Small intestine (tissue), 7 donors: ENCODE measurements around the gene POLDIP2. TPM values are rescaled to one million over a fixed set of nuclear protein-coding genes. Genes with fewer than 3 reads are reported as not detected.

ENCODE experiments used
- DNase-seq, 2 donors: peaks; one replicate each; pipeline versions ENCODE4 v3.0.0 to v3.0.0-alpha.2; 2013
- FAIRE-seq: peaks from 2 replicates; lab custom pipeline; 2012; peaks lifted over from hg19 to GRCh38; lab: Jason Lieb, UNC
- H3K27ac ChIP-seq, 3 donors: one replicate each; pipeline ENCODE4 v1.5.1; 2013; ENCODE audit warnings: low read length in 2 of 3, mild to moderate bottlenecking in 2 of 3, control low read depth in 1 of 3, inconsistent platforms in 1 of 3, low read depth in 1 of 3, moderate library complexity in 1 of 3
- H3K27me3 ChIP-seq, 3 donors: one replicate each; pipeline ENCODE4 v1.6.1; 2013; ENCODE audit warnings: low read length in 3 of 3, inconsistent platforms in 1 of 3; ENCODE audit not compliant: control insufficient read depth in 3 of 3, insufficient read depth in 3 of 3
- H3K36me3 ChIP-seq, 3 donors: one replicate each; pipeline ENCODE4 v1.6.1; 2013; ENCODE audit warnings: low read length in 3 of 3, inconsistent platforms in 1 of 3, low read depth in 1 of 3, mild to moderate bottlenecking in 1 of 3, moderate library complexity in 1 of 3; ENCODE audit not compliant: control insufficient read depth in 3 of 3, insufficient read depth in 2 of 3
- H3K4me1 ChIP-seq, 3 donors: one replicate each; pipeline ENCODE4 v1.6.1; 2013; ENCODE audit warnings: low read length in 2 of 3, inconsistent platforms in 1 of 3, low read depth in 1 of 3, mild to moderate bottlenecking in 1 of 3, moderate library complexity in 1 of 3; ENCODE audit not compliant: control insufficient read depth in 3 of 3, insufficient read depth in 2 of 3
- H3K4me3 ChIP-seq, 3 donors: one replicate each; pipeline ENCODE4 v1.5.1; 2013; ENCODE audit warnings: low read length in 3 of 3, control low read depth in 1 of 3, inconsistent platforms in 1 of 3, low read depth in 1 of 3, mild to moderate bottlenecking in 1 of 3, moderate library complexity in 1 of 3
- H3K9me3 ChIP-seq, 2 donors: one replicate each; pipeline ENCODE4 v1.6.1; 2013; ENCODE audit warnings: low read depth in 1 of 2, low read length in 1 of 2; ENCODE audit not compliant: control insufficient read depth in 2 of 2, insufficient read depth in 1 of 2
- WGBS, 3 donors: extraction: QIAGEN DNeasy Blood & Tissue Kit; methylation state at CpG; one replicate each; pipeline ENCODE4 v1.1.7; 2013; 5-methylcytosine and 5-hydroxymethylcytosine counted together
- polyA plus RNA-seq, 4 donors: library from polyadenylated mRNA; stranded (reverse) in 3 of 4; unstranded in 1 of 4; fragments of 200-250 nt in 3 of 4; fragments of 120-200 nt in 1 of 4; gene quantifications; one replicate each; pipeline versions ENCODE4 v1.2.1 to v1.2.3, GENCODE V29; 2013
- donor health status: healthy with polysubstance abuse.
- donor health status: control.
- donor health status: control.
- donor health status: Bipolar disorder and iron deficiency.
- donor health status: healthy.

POLDIP2 gene
- polyA plus RNA-seq, 4 donors, result 61.5 to 73.2 (median 68.7) TPM

DNA sequence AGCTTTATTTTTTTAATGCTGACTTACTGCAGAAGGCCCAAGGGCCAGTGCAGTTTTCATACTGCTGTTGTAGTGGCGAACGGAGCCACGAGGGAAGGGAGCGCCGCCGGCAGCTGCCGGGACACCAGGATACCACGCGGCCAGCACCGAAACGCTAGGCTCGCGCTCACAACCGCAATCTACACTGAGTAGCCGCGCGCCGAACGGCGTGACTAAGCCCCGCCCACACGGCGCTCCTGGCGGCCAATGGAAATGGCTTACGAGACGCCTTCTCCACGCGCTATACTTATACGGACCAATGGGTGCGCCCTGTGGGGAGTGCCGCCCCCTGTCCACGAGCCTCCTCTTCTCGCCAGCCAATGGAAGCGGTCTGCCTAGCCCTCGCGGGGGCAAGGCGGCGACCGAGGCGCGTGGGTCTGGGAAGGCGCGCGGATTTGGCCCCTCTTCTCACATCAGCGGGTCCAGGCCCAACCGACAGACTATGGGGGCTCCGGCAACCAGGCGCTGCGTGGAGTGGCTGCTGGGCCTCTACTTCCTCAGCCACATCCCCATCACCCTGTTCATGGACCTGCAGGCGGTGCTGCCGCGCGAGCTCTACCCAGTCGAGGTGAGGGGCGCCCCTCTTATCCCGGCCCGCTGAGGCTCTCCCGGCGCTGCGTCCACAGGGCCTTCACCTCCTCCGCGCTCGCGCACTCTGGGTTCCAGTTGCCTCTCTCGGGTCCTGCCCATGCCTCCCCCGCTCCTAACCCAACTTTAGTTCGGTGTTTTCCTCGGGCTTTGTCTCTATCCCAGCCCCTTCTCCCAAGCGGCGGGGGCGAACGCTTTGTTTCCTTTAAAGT, 38.3 kb downstream of the POLDIP2 start, which contains the start of gene TMEM97:
TSS of gene TMEM97 (plus strand) at position 442 of the 839 bp plus-strand sequence. CDS start at position 482, 40 bp downstream.
- FAIRE-seq (no peak), DNase-seq (peak; percentile 97 to 98)
- 0% methylated on average over 67 to 72 of the region's 72 CpGs for WGBS, 3 donors
- Histone ChIP-seq H3K27me3 (no peaks in the 10 kb centered on the region), H3K4me3 (peak within 1 kb of the TSS; percentile 39 to 64 (median 61)), H3K27ac (peak within 1 kb of the TSS in 2 of 3 donors; percentile 59 to 64), H3K36me3 (peaks cover 0 to 2% (median 0%) of the 10 kb centered on the region in 3 donors), H3K9me3 (no peaks in the 10 kb centered on the region), H3K4me1 (peaks cover 0 to 20% (median 3%) of the 10 kb centered on the region in 3 donors)

DNA sequence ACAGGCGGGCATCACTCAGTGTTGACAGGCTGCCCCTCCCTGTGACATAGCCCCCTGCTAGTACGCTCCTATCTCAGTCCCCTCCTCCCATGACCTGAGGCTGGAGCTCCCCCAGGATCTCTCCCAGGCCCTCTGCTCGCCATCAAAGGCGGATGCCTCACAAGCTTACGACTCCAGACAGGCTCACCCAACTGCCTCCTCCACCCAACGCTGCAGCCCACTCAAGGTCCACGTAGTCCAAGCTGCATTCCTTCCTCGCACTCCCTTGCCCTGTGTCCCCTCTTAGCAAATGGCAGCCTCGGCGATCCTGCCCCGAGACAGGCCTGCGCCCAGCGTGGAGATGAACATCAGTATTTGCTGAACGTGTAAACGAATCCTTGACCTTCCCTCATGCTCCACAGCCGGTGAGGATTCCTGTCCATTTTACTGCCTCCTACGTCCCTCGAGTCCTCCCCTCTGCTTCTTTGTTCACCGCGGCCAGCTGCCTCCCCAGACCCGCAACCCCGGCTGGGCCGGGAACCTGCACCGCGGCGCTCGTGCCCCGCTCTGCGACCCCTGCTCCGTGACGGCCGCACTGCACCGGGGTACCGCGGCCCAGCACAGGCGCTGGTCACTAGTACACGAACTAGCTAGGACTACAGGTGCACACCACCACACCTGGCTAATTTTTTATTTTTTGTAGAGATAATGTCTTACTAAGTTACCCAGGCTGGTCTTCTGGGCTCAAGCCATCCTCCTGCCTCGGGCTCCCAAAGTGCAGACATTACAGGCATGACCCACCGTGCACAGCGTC, 39.2 kb downstream of the POLDIP2 start:
- Histone ChIP-seq H3K4me1 (peaks cover 0 to 16% (median 3%) of the 10 kb centered on the region in 3 donors), H3K9me3 (no peaks in the 10 kb centered on the region), H3K27ac (peak overlapping the region in 1 of 3 donors; percentile 19), H3K4me3 (peak overlapping the region; percentile 9 to 64 (median 61)), H3K27me3 (no peaks in the 10 kb centered on the region), H3K36me3 (peaks cover 0 to 2% (median 0%) of the 10 kb centered on the region in 3 donors)
- FAIRE-seq (no peak), DNase-seq (peak in 1 of 2 donors; percentile 42)
- WGBS, 3 donors, result 15 to 16% (median 16%) methylated on average over 40 of the region's 40 CpGs

DNA sequence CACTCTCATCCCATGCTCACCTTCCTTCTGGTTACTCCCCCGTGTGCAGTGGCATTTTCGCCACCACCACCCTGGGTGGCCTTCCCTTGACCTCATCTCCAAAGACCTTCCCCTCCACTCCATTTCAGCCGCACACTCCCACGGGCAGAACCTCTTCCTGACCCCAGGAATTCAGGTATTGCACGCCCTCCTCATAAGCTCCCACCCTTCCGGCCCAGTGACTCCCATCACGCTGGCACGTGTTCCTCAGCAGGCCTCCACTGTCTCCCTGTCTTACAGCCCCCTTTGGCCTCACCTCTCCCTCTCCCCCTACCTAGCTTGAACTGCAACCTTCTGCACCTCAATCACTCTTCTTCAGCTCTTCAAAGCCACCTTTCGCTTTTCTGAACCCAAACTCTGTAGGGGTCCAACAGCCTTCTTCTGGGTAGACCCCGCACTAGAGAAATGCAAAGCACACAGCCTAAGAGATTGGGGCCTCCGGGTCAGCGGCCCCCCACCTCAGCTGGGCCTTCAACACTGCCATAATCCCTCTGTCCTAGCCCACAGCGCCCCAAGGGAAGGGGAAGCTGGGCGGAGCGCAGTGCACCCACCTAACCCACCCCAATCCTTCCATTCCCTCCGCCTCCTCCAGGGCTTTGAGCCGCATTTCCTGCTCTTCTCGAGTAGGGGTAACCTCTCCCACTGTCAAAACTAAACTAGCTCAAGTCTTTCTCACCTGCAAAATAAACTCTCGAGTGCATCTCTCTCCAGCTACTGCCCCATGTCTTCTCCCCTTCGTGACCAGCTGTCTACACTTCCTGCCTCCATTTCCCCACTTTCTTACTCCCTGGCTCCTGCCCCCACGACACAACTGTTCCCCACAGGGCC, 40.0 kb downstream of the POLDIP2 start:
- DNase-seq (no peak), FAIRE-seq (no peak)
- 83 to 95% (median 89%) methylated on average over 20 to 21 of the region's 21 CpGs for WGBS, 3 donors
- Histone ChIP-seq H3K4me3 (no peak overlapping the region), H3K27ac (no peak overlapping the region), H3K36me3 (peaks cover 0 to 2% (median 0%) of the 10 kb centered on the region in 3 donors), H3K9me3 (no peaks in the 10 kb centered on the region), H3K4me1 (peaks cover 0 to 16% (median 3%) of the 10 kb centered on the region in 3 donors), H3K27me3 (no peaks in the 10 kb centered on the region)

DNA sequence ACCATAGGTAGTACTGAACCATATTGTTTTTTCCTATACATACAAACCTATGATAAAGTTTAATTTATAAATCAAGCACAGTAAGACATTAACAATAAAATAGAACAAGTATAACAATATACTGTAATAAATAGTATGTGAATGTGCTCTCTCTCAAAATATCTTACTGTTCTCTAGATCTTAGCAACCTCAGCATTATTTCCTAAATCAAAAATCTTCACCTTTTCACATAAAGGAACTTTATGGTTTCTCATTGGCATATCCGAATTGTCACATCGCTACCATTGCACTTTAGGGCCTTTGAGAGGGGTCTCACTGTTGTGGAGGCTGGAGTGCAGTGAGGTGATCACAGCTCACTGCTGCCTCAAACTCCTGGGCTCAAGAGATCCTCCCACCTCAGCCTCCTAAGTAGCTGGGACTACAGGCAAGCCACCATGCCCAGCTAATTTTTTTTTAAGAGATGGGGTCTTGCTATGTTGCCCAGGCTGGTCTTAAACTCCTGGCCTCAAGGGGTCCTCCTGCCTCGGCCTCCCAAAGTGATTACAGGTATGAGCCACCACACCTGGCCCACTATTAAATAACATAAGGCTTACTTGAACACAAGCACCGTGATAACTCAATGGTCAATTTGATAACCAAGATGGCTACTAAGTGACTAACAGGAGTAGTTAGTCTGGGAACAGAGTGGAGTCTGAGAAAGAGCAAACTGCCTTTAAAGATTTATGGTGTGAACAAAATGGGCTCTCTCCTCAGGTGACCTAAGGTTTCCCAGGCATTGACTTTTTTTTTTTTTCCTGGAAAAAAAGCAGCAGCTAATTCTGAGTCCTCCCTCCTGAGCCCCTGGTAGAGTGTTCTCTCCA, 41.3 kb downstream of the POLDIP2 start:
- no peak overlapping the region for H3K4me3 ChIP-seq
- peaks cover 0 to 13% (median 3%) of the 10 kb centered on the region in 3 donors for H3K4me1 ChIP-seq
- H3K9me3 ChIP-seq, result no peaks in the 10 kb centered on the region
- H3K36me3 ChIP-seq, result no peaks in the 10 kb centered on the region
- no peak for FAIRE-seq
- no peak overlapping the region for H3K27ac ChIP-seq
- WGBS, 3 donors, result 94 to 95% (median 94%) methylated on average over 4 of the region's 4 CpGs
- DNase-seq, result no peak
- no peaks in the 10 kb centered on the region for H3K27me3 ChIP-seq

DNA sequence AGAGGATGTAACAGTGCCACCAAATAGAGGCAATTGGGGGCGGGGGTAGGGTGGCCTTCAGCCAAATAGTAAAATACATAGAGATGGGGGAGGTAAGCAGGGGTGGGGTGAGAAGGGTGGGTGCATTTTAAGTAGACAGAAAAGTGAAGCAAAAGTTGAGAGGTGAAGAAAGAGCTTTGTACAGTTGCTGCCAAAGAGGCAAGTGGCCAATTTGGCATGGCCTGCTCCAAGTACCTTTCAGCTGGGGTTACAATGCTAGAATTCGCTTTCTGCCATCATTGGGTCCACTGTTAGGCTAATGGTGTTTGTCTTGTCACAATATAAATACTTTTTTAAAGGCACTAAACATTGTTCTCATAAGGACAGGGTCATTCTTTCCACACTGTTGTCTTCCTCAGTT, 43.5 kb downstream of the POLDIP2 start:
- H3K4me3 ChIP-seq, result no peak overlapping the region
- no peaks in the 10 kb centered on the region for H3K36me3 ChIP-seq
- no peak overlapping the region for H3K27ac ChIP-seq
- no peaks in the 10 kb centered on the region for H3K27me3 ChIP-seq
- no peak for FAIRE-seq
- H3K4me1 ChIP-seq, result peaks cover 0 to 6% (median 3%) of the 10 kb centered on the region in 3 donors
- no peak for DNase-seq
- H3K9me3 ChIP-seq, result no peaks in the 10 kb centered on the region
- 78 to 88% (median 86%) methylated on average over 2 of the region's 2 CpGs for WGBS, 3 donors

DNA sequence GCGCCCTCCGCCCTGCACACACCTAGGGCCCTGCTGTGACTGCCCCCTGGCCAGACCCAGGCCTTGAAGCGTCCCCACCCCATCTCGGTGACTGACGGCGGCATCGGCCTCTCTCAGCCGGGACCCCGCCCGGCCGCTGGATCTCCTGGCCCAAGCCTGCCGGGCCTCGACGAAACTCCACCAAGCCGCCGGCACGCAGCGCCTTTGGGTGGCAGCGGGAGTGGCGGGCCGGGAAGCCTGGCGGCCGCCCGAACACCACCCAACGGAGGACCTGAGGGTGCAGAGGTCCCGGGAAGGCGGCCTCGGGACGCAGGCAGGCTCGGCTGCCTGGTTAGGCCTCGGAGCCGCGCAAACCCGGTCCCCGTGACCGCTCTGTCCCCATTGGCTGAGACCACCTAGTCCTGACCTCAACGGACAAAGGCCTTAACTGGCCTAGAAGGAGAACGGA, 50.3 kb downstream of the POLDIP2 start:
- no peaks in the 10 kb centered on the region for H3K9me3 ChIP-seq
- WGBS, 3 donors, result 27 to 49% (median 35%) methylated on average over 36 to 38 of the region's 38 CpGs
- no peak overlapping the region for H3K27ac ChIP-seq
- H3K4me3 ChIP-seq, result no peak overlapping the region
- FAIRE-seq (no peak), DNase-seq (peak in 1 of 2 donors; percentile 52)
- no peaks in the 10 kb centered on the region for H3K36me3 ChIP-seq
- H3K27me3 ChIP-seq, result peaks cover 3 to 11% (median 11%) of the 10 kb centered on the region in 3 donors
- H3K4me1 ChIP-seq, result no peaks in the 10 kb centered on the region

DNA sequence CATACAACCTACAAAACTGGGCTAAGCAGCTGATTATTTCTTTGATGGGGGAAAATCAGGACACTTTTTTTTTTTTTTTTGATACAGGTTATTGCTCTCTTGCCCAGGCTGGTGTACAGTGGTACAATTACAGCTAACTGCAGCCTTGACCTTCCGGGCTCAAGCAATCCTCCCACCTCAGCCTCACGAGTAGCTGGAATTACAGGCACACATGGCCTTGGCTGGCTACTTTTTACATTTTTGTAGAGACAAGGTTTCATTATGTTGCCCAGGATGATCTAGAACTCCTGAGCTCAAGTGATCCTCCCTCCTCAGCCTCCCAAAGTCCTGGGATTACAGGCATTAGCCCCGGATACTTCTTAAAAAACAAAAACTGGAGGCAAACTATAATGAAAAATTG, 58.9 kb downstream of the POLDIP2 start:
- H3K4me3 ChIP-seq, result no peak overlapping the region
- H3K27ac ChIP-seq, result no peak overlapping the region
- 62 to 80% (median 78%) methylated on average over 3 of the region's 3 CpGs for WGBS, 3 donors
- no peak for DNase-seq
- H3K9me3 ChIP-seq, result no peaks in the 10 kb centered on the region
- H3K27me3 ChIP-seq, result no peaks in the 10 kb centered on the region
- no peak for FAIRE-seq
- no peaks in the 10 kb centered on the region for H3K4me1 ChIP-seq
- H3K36me3 ChIP-seq, result no peaks in the 10 kb centered on the region
